Activated CD8-positive, alpha-beta memory T cell treated with anti-CD3 and anti-CD28 coated beads, Interleukin-2, amount 50 U/mL, for 48 hours (primary cell): Measurements from ENCODE around the gene SLIT1.
"Not testable (repeated sequence)": the region's sequence is repeated elsewhere in the genome, so short reads cannot be mapped to it uniquely, and the experiment has no call there.

Source experiments
- DNase-seq: peaks from one replicate; pipeline ENCODE4 v3.0.0-alpha.2; 2020

SLIT1 gene

DNA sequence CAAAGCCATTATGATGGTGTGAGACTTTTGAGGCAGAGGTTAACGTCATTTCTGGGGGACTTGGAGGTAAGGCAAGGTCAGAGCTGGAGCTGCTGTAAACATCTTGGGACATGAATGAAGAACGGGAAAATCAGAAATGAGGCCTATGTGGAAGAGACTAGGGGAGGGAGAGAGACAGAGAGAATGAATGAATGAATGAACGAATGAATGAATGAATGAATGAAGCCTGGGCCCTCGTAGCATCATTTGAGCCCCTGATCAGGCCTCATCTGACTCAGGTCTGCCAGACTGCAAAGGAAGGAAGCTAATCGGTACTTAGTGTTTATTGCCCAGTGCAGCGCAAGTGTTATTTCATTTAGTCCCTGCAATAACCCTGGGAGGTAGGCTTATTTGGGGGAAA, 79.6 kb downstream of the SLIT1 start:
- no peak for DNase-seq

- DNase-seq = no peak
These were observed 80.5 kb downstream of the SLIT1 start for GRCh38 chr10:97105303-97105702.

- DNase-seq = no peak
These were observed 82.3 kb downstream of the SLIT1 start for GRCh38 chr10:97103316-97104080.

DNA sequence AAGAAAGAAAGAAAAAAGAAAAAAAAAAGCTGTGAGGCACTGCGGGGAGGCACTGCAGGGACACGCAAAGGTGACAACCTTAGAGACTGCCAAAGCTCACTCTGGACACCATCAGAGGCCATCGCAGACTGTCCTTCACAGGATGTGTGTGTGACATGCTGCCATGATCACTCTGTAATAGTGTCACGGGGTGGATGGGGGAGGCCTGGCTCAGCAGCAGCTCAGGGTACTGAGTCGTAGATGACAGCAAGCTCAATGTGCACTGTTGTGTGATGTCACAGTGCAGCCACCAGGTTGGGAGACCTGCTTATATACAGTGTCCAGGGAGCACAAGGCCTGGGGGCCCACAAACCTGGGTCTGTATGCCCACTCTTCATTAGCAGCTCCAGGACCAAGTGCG, 83.3 kb downstream of the SLIT1 start:
- no peak for DNase-seq

DNA sequence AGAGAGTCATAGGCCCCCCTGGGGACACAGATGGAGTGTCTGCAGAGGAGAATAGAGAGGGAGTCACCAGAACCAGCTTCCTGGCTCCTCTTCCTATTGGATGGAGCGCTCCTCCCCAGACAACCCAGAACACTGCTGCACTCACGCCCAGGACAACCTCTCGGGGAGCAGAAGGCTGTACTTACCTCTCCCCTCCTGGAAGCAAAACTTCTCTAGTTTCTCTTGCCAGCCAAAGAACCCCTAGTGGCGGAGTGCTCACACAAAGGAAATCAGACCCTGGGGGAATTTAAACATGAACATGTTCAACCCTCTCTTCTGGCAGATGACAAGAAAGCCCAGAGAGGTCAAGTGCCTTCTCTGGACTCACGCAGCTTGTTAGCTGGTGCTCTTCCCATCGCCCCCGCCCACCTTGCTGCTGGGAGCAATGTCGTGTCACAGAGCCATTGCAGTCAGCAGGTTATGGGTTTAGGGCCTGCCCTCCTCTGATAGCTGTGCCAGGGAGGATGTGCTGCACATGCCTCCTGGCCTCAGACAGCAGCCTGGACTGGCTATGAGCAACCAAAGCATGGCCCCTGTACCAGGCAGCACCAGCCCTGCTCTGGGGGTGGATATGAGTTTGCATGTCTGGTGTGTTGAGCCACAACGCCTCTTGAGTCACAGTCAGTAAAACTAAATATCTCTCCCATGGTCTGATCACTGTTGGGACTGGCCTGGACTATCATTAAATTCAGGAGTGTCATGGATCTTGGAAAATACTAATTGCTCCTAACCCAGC, 84.4 kb downstream of the SLIT1 start:
- no peak for DNase-seq

- DNase-seq = no peak
These were observed 85.1 kb downstream of the SLIT1 start for GRCh38 chr10:97100657-97101056.

DNA sequence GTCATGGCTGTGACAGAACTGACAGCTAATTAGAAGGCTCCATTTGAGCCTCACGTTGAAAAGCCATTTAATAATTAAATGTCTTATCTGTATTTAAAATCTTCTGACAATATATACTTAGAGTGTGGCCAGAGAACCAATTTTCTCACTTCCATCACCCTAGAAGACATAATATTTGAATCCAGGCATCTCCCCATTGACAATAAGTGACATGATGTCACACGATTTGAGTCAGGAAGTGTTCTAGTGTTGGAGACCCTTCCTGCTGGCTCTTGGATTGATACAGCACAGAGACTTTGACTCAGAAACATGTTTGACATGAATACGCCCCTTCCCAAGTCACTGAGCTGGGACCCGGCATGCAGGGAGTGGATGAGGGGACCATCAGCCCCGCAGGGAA, 85.9 kb downstream of the SLIT1 start:
- DNase-seq = no peak

GRCh38 chr10:97099089-97099488, 86.7 kb downstream of the SLIT1 start:
- DNase-seq = no peak

DNA sequence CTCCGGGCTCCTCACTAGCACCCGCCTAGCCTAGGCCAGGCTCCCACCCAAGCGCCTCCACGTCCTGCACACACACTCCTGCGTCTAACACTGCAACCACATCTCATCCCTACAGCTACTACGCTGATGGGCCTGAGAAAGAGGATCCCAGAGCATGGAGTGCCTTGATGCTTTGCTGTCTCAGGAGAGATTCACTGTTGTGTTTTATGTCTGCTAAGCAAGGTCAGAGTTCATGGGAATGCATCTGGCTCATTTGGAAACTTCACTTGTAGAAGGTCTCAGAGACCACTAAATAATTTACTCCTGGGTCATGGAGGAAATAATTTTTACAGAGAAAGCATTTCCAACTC, 88.7 kb downstream of the SLIT1 start:
- DNase-seq = no peak

- DNase-seq = no peak
These were observed 89.3 kb downstream of the SLIT1 start for GRCh38 chr10:97096261-97097083.

DNA sequence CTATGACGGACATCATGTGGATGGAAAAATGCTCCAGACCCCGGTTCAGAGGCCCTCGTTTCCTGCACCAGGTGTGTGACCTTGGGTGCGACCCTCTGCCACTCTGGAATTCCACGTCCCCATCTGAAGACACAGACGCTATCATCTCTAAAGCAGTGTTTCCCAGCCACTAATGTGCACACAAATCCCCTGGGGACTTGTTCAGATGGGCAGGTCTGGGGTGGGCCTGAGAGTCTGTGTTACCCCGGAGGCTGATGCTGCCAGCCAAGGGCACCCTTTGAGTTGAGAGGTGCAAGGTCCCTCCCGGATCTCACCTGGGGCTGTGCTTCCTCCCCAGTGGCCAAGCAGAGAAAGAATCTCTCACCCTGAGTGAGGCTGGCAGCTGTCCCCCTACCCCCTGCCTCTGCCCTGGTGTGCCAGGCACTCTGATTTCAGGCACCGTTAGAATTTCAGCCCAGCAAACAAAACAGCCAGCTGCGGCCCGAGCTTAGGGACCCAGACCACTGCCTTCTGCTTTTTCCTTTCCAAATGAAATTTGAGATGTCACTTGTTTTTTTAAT, 90.0 kb downstream of the SLIT1 start:
- no peak for DNase-seq

DNA sequence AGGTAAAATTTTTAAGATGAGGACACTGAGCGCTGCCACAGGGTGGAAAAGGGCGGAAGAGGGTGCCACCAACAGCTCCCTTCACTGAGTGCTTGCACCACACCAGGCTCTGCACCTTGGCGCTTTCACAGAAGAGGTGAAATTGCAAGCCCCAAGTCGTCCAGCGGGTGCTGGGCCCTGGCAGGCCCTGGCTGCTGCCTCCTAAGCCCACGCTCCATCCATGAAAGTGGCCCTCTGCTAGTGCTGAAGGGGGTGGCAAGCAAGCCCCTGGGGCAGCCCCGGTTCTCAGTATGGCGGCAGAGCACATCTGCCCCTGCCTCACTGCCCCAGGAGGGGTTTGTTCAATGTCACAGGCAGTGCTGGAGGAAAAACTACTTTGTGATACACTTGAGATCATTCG, 95.1 kb downstream of the SLIT1 start:
- DNase-seq = no peak

- no peak for DNase-seq
These were observed 95.7 kb downstream of the SLIT1 start for GRCh38 chr10:97090035-97090434.

DNA sequence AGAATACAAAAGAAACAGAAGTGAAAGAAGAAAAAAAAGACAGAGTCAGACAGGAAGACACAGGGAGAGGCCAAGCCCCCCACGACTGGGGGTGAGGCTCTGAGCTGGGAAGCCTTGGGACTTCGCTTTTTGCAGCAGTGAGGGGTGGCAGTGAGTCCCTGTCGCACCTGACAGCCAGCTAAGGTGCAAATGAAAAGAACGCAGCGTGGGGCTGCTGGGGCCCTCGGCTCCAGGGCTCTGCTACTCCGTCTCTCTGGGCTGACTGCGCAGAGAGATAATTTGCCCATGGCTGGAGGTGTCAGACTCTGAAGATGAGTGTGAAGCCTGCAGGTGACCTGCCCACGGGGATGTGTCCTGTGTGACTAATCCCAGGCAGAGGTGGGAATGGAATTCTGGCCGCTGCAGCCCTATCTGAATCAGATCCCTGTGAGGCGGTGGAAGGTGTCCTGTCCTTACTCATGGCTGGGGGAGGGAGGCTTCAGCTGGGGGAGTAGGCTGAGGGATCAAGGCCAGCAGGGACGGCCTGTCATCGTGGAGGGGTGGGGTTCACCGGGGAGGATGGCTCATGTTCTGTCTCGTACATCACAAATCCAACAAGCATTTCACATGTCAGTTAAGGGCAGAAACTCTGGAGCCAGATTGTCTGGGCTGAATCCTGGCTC, 96.4 kb downstream of the SLIT1 start:
- no peak for DNase-seq

DNA sequence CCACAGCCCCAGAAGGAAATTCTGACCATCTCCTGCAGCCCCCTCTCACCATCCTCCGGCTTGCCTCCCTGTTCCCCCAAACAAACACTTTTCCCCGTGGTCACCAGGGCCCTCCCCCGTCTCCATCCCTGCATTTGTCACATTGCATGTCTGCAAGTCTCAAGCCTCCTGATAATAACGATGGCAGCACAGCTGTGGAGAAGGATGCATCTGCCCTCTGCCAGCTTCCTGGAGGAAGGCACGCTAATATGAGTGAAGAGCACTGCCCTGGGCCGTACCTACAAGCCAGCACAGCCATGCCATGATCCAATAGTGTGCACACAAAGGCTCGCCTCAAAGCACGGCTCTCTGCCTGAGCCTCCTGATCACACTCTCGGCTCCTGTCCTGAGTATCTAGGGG, 98.5 kb downstream of the SLIT1 start:
- DNase-seq = no peak

DNA sequence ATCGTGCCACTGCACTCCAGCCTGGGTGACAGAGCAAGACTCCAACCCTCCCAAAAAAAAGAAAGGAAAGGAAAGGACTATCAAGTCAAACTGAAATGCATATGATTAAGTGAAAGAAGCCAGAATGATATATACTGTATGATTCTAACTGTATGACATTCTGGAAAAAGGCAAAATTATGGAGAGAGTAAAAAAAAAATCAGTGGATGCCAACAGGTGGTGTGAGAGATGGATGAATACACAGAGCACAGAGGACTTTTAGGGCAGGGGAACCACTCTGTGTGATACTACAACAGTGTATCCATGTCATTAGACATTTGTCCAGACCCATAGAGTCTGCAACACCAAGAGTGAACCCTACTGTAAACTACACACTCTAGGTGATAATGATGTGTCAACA, 99.2 kb downstream of the SLIT1 start:
- DNase-seq = no peak

DNA sequence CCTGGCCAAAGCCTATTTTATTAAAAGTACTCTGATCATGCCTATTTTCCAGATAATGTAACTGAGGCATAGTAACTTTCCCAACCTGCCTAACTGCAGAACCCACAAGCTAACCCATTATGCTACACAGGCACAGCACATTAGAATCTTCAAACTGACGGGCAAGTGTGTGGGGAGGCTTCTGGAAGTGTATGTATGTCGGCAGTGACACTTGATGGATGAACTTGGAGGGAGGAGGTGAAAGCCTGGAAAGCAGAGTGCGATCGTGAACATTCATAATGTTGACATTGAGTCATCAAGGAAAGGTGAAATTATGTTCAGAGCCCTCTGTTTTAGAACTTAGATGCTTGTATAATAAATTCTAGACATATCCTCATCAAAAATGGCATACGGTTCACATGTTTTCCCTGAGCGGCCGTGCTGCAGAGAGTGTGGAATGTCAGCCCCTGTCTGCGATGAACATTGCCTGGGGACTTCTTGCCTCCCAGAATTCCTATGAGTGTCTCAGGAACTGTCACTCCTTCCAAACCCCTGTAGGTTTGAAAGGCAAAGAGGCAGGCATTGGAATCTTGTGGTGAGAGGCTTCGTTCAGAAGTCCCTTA, 102.4 kb downstream of the SLIT1 start:
- no peak for DNase-seq

DNA sequence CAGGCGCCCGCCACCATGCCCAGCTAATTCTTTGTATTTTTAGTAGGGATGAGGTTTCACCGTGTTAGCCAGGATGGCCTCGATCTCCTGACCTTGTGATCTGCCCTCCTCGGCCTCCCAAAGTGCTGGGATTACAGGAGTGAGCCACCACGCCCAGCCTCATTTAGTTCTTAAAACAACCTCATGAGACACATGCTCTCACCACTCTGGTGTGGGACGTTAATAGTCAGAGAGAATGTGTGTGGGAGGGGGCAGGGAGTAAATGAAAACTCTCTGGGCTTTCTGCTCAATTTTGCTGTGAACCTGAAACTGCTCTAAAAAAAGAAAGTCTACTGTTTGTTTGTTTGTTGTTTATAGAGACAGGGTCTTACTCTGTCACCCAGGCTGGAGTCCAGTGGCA, 103.2 kb downstream of the SLIT1 start:
- DNase-seq = not testable (repeated sequence)

DNA sequence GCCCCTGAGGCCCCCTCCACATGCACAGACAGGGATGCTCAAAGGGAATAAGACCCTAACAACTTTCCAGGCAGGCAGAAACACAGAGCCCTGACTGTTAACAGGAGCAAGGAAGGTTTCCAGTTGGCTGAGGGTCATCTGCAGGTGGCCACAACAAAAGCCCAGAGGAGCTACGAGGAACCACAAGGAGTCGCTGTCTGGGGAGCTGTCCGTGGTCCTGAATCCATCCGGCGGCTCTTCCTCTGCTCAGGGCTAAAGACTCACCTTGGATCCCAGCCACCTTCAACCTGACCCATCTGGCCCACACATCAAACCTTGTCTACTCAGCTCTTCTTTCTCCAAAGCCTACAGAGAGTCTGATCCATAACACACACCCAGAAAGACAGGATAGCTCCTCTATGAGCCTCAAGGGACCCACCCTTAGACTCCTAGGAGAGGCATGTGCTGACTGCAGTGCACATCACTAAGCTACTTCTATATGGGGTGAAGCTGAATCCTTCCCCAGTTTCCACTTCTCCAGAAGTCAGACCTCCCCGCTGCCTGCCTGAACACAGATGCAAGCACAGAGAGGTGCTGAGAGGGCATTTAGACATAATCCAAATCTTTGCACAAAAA, 104.0 kb downstream of the SLIT1 start:
- DNase-seq = peak; percentile 91

GRCh38 chr10:97080051-97080776, 105.5 kb downstream of the SLIT1 start:
- no peak for DNase-seq

- DNase-seq = no peak
These were observed 106.3 kb downstream of the SLIT1 start for GRCh38 chr10:97079448-97079847.
